ENCODE data around the gene PILRA.
"Not testable (repeated sequence)": the region's sequence is repeated elsewhere in the genome, so short reads cannot be mapped to it uniquely, and the experiment has no call there.

The PILRA gene

GRCh38 chr7:100358857-100359212 is 14.5 kb upstream of the PILRA start:
- H3K9me3 ChIP-seq (ENCODE audit: control insufficient read depth in 1 of 2, low read length in 2 of 2): no peaks in the 10 kb centered on the region
- H3K4me1 ChIP-seq (ENCODE audit: control insufficient read depth in 1 of 2, insufficient read depth in 2 of 2, low read length in 2 of 2): no peaks in the 10 kb centered on the region
- no peak overlapping the region for H3K27ac ChIP-seq (ENCODE audit: low read length)
- peaks cover 52 to 90% of the 10 kb centered on the region in 2 donors for H3K36me3 ChIP-seq (ENCODE audit: control insufficient read depth in 1 of 2, insufficient read depth in 2 of 2, low read length in 2 of 2)
- H3K27me3 ChIP-seq (ENCODE audit: low read depth, low read length): no peaks in the 10 kb centered on the region
- no peak overlapping the region for H3K4me3 ChIP-seq (ENCODE audit: low read depth in 1 of 2, low read length in 2 of 2)

- H3K4me3 ChIP-seq (ENCODE audit: low read depth in 1 of 2, low read length in 2 of 2): no peak overlapping the region
- no peak overlapping the region for H3K27ac ChIP-seq (ENCODE audit: low read length)
- peaks cover 43 to 82% of the 10 kb centered on the region in 2 donors for H3K36me3 ChIP-seq (ENCODE audit: control insufficient read depth in 1 of 2, insufficient read depth in 2 of 2, low read length in 2 of 2)
- no peaks in the 10 kb centered on the region for H3K27me3 ChIP-seq (ENCODE audit: low read depth, low read length)
- no peaks in the 10 kb centered on the region for H3K9me3 ChIP-seq (ENCODE audit: control insufficient read depth in 1 of 2, low read length in 2 of 2)
- no peaks in the 10 kb centered on the region for H3K4me1 ChIP-seq (ENCODE audit: control insufficient read depth in 1 of 2, insufficient read depth in 2 of 2, low read length in 2 of 2)
Measured at GRCh38 chr7:100360135-100360854, 13.0 kb upstream of the PILRA start.

GRCh38 chr7:100363098-100363497 is 10.2 kb upstream of the PILRA start:
- Histone ChIP-seq H3K27ac (ENCODE audit: low read length) (no peak overlapping the region), H3K9me3 (ENCODE audit: control insufficient read depth in 1 of 2, low read length in 2 of 2) (no peaks in the 10 kb centered on the region), H3K27me3 (ENCODE audit: low read depth, low read length) (no peaks in the 10 kb centered on the region), H3K4me3 (ENCODE audit: low read depth in 1 of 2, low read length in 2 of 2) (no peak overlapping the region), H3K4me1 (ENCODE audit: control insufficient read depth in 1 of 2, insufficient read depth in 2 of 2, low read length in 2 of 2) (no peaks in the 10 kb centered on the region), H3K36me3 (ENCODE audit: control insufficient read depth in 1 of 2, insufficient read depth in 2 of 2, low read length in 2 of 2) (peaks cover 34 to 62% of the 10 kb centered on the region in 2 donors)

GRCh38 chr7:100363797-100364196 is 9.5 kb upstream of the PILRA start:
- not testable (repeated sequence) for H3K9me3 ChIP-seq (ENCODE audit: control insufficient read depth in 1 of 2, low read length in 2 of 2); H3K27ac ChIP-seq (ENCODE audit: low read length); H3K4me1 ChIP-seq (ENCODE audit: control insufficient read depth in 1 of 2, insufficient read depth in 2 of 2, low read length in 2 of 2); H3K4me3 ChIP-seq (ENCODE audit: low read depth in 1 of 2, low read length in 2 of 2); H3K27me3 ChIP-seq (ENCODE audit: low read depth, low read length)
- peaks cover 33 to 55% of the 10 kb centered on the region in 2 donors for H3K36me3 ChIP-seq (ENCODE audit: control insufficient read depth in 1 of 2, insufficient read depth in 2 of 2, low read length in 2 of 2)

GRCh38 chr7:100364480-100364879 is 8.8 kb upstream of the PILRA start:
- Histone ChIP-seq H3K4me3 (ENCODE audit: low read depth in 1 of 2, low read length in 2 of 2) (no peak overlapping the region), H3K36me3 (ENCODE audit: control insufficient read depth in 1 of 2, insufficient read depth in 2 of 2, low read length in 2 of 2) (peaks cover 26 to 48% of the 10 kb centered on the region in 2 donors), H3K27ac (ENCODE audit: low read length) (no peak overlapping the region), H3K4me1 (ENCODE audit: control insufficient read depth in 1 of 2, insufficient read depth in 2 of 2, low read length in 2 of 2) (no peaks in the 10 kb centered on the region), H3K9me3 (ENCODE audit: control insufficient read depth in 1 of 2, low read length in 2 of 2) (no peaks in the 10 kb centered on the region), H3K27me3 (ENCODE audit: low read depth, low read length) (no peaks in the 10 kb centered on the region)

GRCh38 chr7:100365998-100366367 is 7.3 kb upstream of the PILRA start:
- H3K4me3 ChIP-seq (ENCODE audit: low read depth in 1 of 2, low read length in 2 of 2); H3K9me3 ChIP-seq (ENCODE audit: control insufficient read depth in 1 of 2, low read length in 2 of 2); H3K4me1 ChIP-seq (ENCODE audit: control insufficient read depth in 1 of 2, insufficient read depth in 2 of 2, low read length in 2 of 2); H3K27me3 ChIP-seq (ENCODE audit: low read depth, low read length); H3K27ac ChIP-seq (ENCODE audit: low read length): not testable (repeated sequence)
- H3K36me3 ChIP-seq (ENCODE audit: control insufficient read depth in 1 of 2, insufficient read depth in 2 of 2, low read length in 2 of 2): peaks cover 16 to 35% of the 10 kb centered on the region in 2 donors

DNA sequence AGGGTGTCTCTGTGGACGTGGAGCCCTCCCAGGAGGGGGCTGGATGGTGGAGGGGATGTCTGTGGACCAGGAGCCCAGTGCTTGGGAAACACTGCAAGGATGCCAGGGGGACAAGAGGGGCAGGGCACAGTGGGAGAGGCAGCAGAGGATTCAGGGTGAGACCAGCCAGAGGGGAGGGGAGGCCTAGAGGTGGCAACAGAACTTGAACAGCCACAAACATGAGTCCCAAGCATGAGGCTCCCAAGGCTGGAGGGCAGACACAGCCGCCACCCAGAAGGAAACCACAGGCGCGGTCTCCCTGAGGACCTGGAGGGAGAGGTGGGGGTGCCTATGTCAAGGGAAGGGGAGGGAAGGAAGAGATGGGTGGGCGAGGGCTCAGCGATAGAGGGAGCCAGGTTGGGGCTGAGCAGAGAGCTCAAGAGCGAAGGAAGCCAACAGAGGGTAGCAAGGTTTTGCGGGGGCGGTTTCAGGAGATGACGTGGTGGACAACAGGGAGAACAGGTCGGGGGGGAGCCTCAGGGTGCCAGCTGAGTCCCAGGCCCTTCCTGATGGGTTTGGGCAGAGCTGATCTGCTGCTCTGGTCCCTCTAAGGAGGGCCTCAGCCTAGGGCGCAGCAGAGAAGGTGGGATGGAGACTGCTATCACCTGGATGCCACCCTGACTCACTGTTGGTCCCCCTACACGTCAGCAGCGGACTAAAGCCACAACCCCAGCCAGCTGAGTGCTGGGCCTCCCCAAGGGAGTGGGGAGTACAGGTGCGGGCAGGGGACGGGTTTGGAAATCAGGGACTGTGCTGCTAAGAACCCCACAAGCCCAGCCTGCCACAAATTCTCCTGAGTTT is 6.7 kb upstream of the PILRA start:
- Histone ChIP-seq H3K27ac (ENCODE audit: low read length) (no peak overlapping the region), H3K36me3 (ENCODE audit: control insufficient read depth in 1 of 2, insufficient read depth in 2 of 2, low read length in 2 of 2) (peaks cover 14 to 28% of the 10 kb centered on the region in 2 donors), H3K4me1 (ENCODE audit: control insufficient read depth in 1 of 2, insufficient read depth in 2 of 2, low read length in 2 of 2) (no peaks in the 10 kb centered on the region), H3K4me3 (ENCODE audit: low read depth in 1 of 2, low read length in 2 of 2) (no peak overlapping the region), H3K9me3 (ENCODE audit: control insufficient read depth in 1 of 2, low read length in 2 of 2) (no peaks in the 10 kb centered on the region), H3K27me3 (ENCODE audit: low read depth, low read length) (no peaks in the 10 kb centered on the region)

- no peaks in the 10 kb centered on the region for H3K9me3 ChIP-seq (ENCODE audit: control insufficient read depth in 1 of 2, low read length in 2 of 2)
- H3K36me3 ChIP-seq (ENCODE audit: control insufficient read depth in 1 of 2, insufficient read depth in 2 of 2, low read length in 2 of 2): peaks cover 10 to 22% of the 10 kb centered on the region in 2 donors
- H3K27me3 ChIP-seq (ENCODE audit: low read depth, low read length): no peaks in the 10 kb centered on the region
- no peaks in the 10 kb centered on the region for H3K4me1 ChIP-seq (ENCODE audit: control insufficient read depth in 1 of 2, insufficient read depth in 2 of 2, low read length in 2 of 2)
- no peak overlapping the region for H3K27ac ChIP-seq (ENCODE audit: low read length)
- no peak overlapping the region for H3K4me3 ChIP-seq (ENCODE audit: low read depth in 1 of 2, low read length in 2 of 2)
Measured at GRCh38 chr7:100367251-100367620, 6.1 kb upstream of the PILRA start.

DNA sequence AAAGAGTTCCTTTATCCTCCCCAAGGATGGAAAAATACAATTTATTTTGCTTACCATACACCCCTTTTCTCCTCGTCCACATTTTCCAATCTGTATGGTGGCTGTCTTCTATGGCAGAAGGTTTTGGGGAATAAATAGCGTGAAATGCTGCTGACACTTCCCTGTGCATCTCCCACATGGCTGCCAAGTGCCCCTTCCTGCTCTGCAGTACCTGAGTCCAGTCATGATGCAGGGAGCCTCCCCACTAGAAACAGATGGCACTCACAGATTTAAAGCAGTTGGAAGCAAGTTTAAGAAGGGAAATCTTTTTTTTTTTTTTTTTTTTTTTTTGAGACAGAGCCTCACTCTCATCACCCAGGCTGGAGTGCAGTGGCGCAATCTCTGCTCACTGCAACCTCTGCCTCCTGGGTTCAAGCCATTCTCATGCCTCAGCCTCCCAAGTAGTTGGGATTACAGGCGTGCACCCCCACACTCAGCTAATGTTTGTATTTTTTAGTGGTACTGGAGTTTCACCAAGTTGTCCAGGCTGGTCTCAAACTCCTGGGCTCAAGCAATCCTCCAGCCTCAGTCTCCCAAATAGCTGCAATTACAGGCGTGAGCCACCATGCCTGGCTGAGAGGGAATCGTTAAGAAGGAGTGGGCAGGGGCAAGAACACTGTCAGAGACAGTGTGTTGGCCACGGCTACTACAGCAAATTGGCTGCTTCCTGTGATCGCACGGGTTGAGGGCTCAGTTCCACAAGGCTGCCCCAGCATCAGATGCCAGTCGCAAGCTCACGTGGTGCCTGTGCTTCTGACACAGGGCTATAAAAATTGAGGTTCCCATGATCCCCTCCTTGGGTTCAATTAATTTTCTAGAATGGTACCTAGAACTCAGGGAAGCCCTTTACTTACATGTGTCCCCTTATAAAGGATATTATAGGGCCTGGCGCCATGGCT is 5.3 kb upstream of the PILRA start:
- Histone ChIP-seq H3K27ac (ENCODE audit: low read length) (peak overlapping the region; percentile 39), H3K9me3 (ENCODE audit: control insufficient read depth in 1 of 2, low read length in 2 of 2) (no peaks in the 10 kb centered on the region), H3K36me3 (ENCODE audit: control insufficient read depth in 1 of 2, insufficient read depth in 2 of 2, low read length in 2 of 2) (peaks cover 8 to 16% of the 10 kb centered on the region in 2 donors), H3K4me1 (ENCODE audit: control insufficient read depth in 1 of 2, insufficient read depth in 2 of 2, low read length in 2 of 2) (no peaks in the 10 kb centered on the region), H3K4me3 (ENCODE audit: low read depth in 1 of 2, low read length in 2 of 2) (no peak overlapping the region), H3K27me3 (ENCODE audit: low read depth, low read length) (no peaks in the 10 kb centered on the region)

- peak overlapping the region; percentile 39 for H3K27ac ChIP-seq (ENCODE audit: low read length)
- no peaks in the 10 kb centered on the region for H3K9me3 ChIP-seq (ENCODE audit: control insufficient read depth in 1 of 2, low read length in 2 of 2)
- H3K36me3 ChIP-seq (ENCODE audit: control insufficient read depth in 1 of 2, insufficient read depth in 2 of 2, low read length in 2 of 2): peaks cover 7 to 11% of the 10 kb centered on the region in 2 donors
Measured at GRCh38 chr7:100369105-100369504, 4.2 kb upstream of the PILRA start.

GRCh38 chr7:100370303-100370702 is 3.0 kb upstream of the PILRA start:
- no peaks in the 10 kb centered on the region for H3K9me3 ChIP-seq (ENCODE audit: control insufficient read depth in 1 of 2, low read length in 2 of 2)
- H3K4me1 ChIP-seq (ENCODE audit: control insufficient read depth in 1 of 2, insufficient read depth in 2 of 2, low read length in 2 of 2): no peaks in the 10 kb centered on the region
- no peak overlapping the region for H3K27ac ChIP-seq (ENCODE audit: low read length)
- no peak overlapping the region for H3K4me3 ChIP-seq (ENCODE audit: low read depth in 1 of 2, low read length in 2 of 2)
- H3K27me3 ChIP-seq (ENCODE audit: low read depth, low read length): no peaks in the 10 kb centered on the region
- H3K36me3 ChIP-seq (ENCODE audit: control insufficient read depth in 1 of 2, insufficient read depth in 2 of 2, low read length in 2 of 2): peaks cover 4 to 8% of the 10 kb centered on the region in 2 donors

More at GRCh38 chr7:100369105-100369504, 4.2 kb upstream of the PILRA start:
- no peak overlapping the region for H3K4me3 ChIP-seq (ENCODE audit: low read depth in 1 of 2, low read length in 2 of 2)
- H3K4me1 ChIP-seq (ENCODE audit: control insufficient read depth in 1 of 2, insufficient read depth in 2 of 2, low read length in 2 of 2): no peaks in the 10 kb centered on the region
- no peaks in the 10 kb centered on the region for H3K27me3 ChIP-seq (ENCODE audit: low read depth, low read length)

All from muscle layer of duodenum (tissue), 2 donors.